Fibroblast of skin of left biceps (primary cell): ENCODE measurements around the gene RPP38.

ENCODE experiments used
- DNase-seq, 2 experiments: peaks; one replicate each; pipeline ENCODE4 v3.0.0-alpha.2; 2013; ENCODE audit warnings: low read depth in 2 of 2

The RPP38 gene

DNA sequence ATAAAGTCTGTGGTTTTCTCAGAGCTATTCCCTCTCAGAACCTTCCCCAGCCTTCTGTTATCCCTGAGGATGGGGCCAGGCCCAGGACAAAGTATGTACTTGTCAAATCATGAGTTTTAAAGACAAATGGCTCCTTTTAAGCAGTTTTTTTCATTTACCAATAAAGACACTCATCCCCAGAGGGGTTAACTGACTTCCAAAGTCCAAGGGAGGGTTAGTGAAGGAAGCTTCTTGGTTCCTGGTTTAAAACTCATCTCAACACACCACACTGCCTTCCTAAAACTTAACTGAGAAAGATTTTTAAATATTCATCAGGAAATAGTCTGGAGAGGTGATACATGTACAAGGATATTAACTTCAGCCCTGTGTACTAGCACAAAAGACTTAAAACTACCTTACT lies 55.4 kb downstream of the RPP38 start:
- DNase-seq, result no peak
